Activated naive CD8-positive, alpha-beta T cell treated with anti-CD3 and anti-CD28 coated beads for 36 hours (primary cell): ENCODE data around the gene LDLRAD4. TPM values are rescaled to one million over a fixed set of nuclear protein-coding genes. Genes with fewer than 3 reads are reported as not detected.

Experiments
- DNase-seq: peaks from one replicate; pipeline ENCODE4 v3.0.0; 2021
- H3K27ac Mint-ChIP-seq: one replicate; pipeline ENCODE4 v1.8.0; 2022; ENCODE audit warnings: mild to moderate bottlenecking, moderate library complexity, mixed read lengths
- H3K27me3 Mint-ChIP-seq: one replicate; pipeline ENCODE4 v1.8.0; 2022; ENCODE audit warnings: mild to moderate bottlenecking, mixed read lengths
- H3K36me3 Mint-ChIP-seq: one replicate; pipeline ENCODE4 v1.8.0; 2021; ENCODE audit warnings: mild to moderate bottlenecking, mixed read lengths
- H3K4me1 Mint-ChIP-seq: one replicate; pipeline ENCODE4 v1.8.0; 2021; ENCODE audit warnings: mixed read lengths
- H3K4me3 Mint-ChIP-seq: one replicate; pipeline ENCODE4 v1.8.0; 2022; ENCODE audit warnings: mild to moderate bottlenecking, moderate library complexity, mixed read lengths
- H3K9me3 Mint-ChIP-seq: one replicate; pipeline ENCODE4 v1.8.0; 2022; ENCODE audit warnings: mixed read lengths
- total RNA-seq, 2 experiments: library from RNA; stranded (reverse); gene quantifications; one replicate each; pipeline ENCODE4 v1.2.3, GENCODE V29; 2021

Gene LDLRAD4
- total RNA-seq, 2 experiments from 2014 or later = 27.4 to 27.5 TPM

- Mint-ChIP-seq H3K36me3 (no peaks in the 10 kb centered on the region), H3K4me3 (no peak overlapping the region), H3K27ac (no peak overlapping the region), H3K27me3 (no peaks in the 10 kb centered on the region), H3K4me1 (peaks cover 2% of the 10 kb centered on the region), H3K9me3 (no peaks in the 10 kb centered on the region)
- no peak for DNase-seq
Observed at GRCh38 chr18:13231151-13231550, 12.6 kb downstream of the LDLRAD4 start.

DNA sequence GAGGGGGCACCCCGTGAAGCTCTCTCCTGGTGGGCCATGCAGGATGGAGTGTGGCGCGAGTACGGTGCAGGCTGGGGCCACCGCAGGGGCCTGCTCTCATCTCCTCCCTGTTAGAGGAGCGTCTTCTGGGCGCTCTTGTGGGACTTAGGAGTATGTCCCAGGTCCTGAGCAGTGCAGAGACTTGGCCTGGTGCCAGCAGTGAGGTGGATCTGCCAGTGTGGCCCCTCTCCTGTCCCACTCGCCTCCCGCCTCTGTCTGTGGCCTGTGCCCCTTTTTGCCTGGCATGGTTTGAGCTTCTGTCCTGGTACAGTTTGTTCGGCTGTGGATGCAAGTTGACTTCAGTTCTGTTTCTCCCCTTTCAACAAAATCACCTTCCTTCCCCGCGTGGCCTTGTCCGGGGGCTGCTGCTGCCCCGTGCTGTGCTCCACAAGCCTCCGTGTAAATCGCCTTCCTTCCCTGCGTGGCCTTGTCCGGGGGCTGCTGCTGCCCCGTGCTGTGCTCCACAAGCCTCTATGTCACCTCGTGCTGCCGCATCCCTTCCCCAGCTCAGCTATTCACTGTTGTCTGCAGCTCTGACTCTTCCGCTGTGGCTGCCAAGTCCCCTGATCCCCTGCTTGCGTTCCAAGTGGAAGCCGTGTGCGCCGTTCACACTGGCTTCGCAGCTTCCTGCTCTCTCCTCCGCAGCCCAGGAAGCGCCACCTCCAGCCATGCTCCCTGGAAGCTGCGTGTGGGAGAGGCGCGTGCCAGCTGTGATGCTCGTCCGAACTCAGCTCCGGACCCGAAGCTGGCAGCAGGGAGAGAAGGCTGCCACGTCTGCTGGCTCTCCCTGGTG lies 13.7 kb downstream of the LDLRAD4 start:
- H3K36me3 Mint-ChIP-seq = no peaks in the 10 kb centered on the region
- H3K4me1 Mint-ChIP-seq = peaks cover 2% of the 10 kb centered on the region
- no peak for DNase-seq
- H3K9me3 Mint-ChIP-seq = no peaks in the 10 kb centered on the region
- no peaks in the 10 kb centered on the region for H3K27me3 Mint-ChIP-seq
- no peak overlapping the region for H3K4me3 Mint-ChIP-seq
- H3K27ac Mint-ChIP-seq = no peak overlapping the region

- Mint-ChIP-seq H3K36me3 (no peaks in the 10 kb centered on the region), H3K4me1 (peaks cover 2% of the 10 kb centered on the region), H3K27ac (no peak overlapping the region), H3K9me3 (no peaks in the 10 kb centered on the region), H3K27me3 (no peaks in the 10 kb centered on the region), H3K4me3 (no peak overlapping the region)
- no peak for DNase-seq
Observed at GRCh38 chr18:13232971-13233786, 14.6 kb downstream of the LDLRAD4 start.

- Mint-ChIP-seq H3K36me3 (no peaks in the 10 kb centered on the region), H3K4me1 (peaks cover 5% of the 10 kb centered on the region), H3K4me3 (no peak overlapping the region), H3K27ac (no peak overlapping the region), H3K9me3 (no peaks in the 10 kb centered on the region), H3K27me3 (no peaks in the 10 kb centered on the region)
- no peak for DNase-seq
Observed at GRCh38 chr18:13233787-13234783, 15.5 kb downstream of the LDLRAD4 start.

GRCh38 chr18:13235421-13235831 lies 16.9 kb downstream of the LDLRAD4 start:
- Mint-ChIP-seq H3K4me3 (no peak overlapping the region), H3K27me3 (no peaks in the 10 kb centered on the region), H3K9me3 (no peaks in the 10 kb centered on the region), H3K27ac (no peak overlapping the region), H3K4me1 (peaks cover 5% of the 10 kb centered on the region), H3K36me3 (no peaks in the 10 kb centered on the region)
- DNase-seq = no peak

DNA sequence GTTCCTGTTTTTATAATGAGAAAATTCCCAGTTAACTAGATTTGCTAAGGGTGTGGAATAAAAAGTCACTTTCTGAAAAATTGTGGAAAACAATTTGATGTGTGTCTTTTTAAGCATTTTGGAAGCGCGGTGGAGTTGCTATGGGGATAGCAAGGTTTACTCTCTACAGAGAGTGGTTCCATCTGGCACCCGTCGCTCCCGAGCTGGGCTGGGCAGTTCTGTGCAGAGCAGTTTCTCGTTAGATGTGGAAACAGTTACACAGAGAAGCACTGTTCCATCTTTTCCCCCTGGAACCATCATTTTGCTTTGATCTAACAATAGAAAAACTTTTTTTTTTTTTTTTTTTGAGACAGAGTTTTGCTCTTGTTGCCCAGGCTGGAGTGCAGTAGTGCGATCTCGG lies 17.4 kb downstream of the LDLRAD4 start:
- Mint-ChIP-seq H3K4me3 (no peak overlapping the region), H3K27ac (no peak overlapping the region), H3K4me1 (peaks cover 5% of the 10 kb centered on the region), H3K36me3 (no peaks in the 10 kb centered on the region), H3K9me3 (no peaks in the 10 kb centered on the region), H3K27me3 (no peaks in the 10 kb centered on the region)
- no peak for DNase-seq

- no peak overlapping the region for H3K4me3 Mint-ChIP-seq
- H3K9me3 Mint-ChIP-seq = no peaks in the 10 kb centered on the region
- H3K27ac Mint-ChIP-seq = no peak overlapping the region
- H3K4me1 Mint-ChIP-seq = peaks cover 5% of the 10 kb centered on the region
- DNase-seq = no peak
- H3K27me3 Mint-ChIP-seq = no peaks in the 10 kb centered on the region
- H3K36me3 Mint-ChIP-seq = no peaks in the 10 kb centered on the region
Observed at GRCh38 chr18:13236411-13236810, 17.9 kb downstream of the LDLRAD4 start.

DNA sequence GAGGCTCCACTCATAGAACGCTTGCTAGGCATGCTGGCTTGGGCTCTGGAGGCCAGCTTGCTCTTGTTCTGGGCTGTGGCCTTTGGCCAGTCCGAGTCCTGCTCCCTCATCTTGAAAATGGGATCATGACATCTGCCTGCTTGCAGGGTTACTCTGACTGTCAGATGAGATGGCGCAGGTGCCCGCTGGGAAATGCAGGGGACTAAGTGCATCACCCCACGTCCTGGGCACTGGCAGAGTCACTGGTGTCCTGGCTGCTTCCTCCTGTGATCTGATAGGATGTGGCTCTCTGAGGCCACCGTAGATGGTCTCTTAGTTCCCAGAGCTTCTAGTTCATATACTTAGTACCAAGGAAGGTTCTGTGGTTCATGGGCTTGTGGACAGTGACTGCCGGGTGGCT lies 18.5 kb downstream of the LDLRAD4 start:
- Mint-ChIP-seq H3K27ac (no peak overlapping the region), H3K9me3 (no peaks in the 10 kb centered on the region), H3K4me3 (no peak overlapping the region), H3K4me1 (peaks cover 5% of the 10 kb centered on the region), H3K27me3 (no peaks in the 10 kb centered on the region), H3K36me3 (no peaks in the 10 kb centered on the region)
- DNase-seq = no peak

DNA sequence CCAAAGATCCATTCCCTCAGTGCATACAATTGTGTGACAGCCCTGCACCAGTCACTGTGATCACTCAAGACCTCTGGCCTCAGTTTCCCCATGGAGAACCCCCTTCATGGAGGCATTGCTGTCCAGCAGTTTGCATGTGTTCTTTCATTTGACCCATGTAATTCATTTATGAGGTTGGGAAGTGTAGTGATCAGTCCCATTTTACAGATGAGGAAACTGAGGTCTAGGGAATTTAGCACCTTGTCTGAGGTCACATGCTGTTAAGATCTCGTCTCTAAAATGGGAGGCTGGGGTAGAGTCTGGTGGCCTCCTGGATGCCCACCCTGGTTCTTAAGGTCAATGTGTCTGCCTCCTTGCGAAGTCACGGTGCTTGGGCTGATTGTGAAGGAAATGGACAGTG lies 19.1 kb downstream of the LDLRAD4 start:
- Mint-ChIP-seq H3K4me1 (peaks cover 5% of the 10 kb centered on the region), H3K4me3 (no peak overlapping the region), H3K36me3 (no peaks in the 10 kb centered on the region), H3K27ac (no peak overlapping the region), H3K27me3 (no peaks in the 10 kb centered on the region), H3K9me3 (no peaks in the 10 kb centered on the region)
- no peak for DNase-seq

- DNase-seq = no peak
- H3K4me1 Mint-ChIP-seq = peaks cover 5% of the 10 kb centered on the region
- H3K4me3 Mint-ChIP-seq = no peak overlapping the region
- no peak overlapping the region for H3K27ac Mint-ChIP-seq
- peaks cover 3% of the 10 kb centered on the region for H3K36me3 Mint-ChIP-seq
- no peaks in the 10 kb centered on the region for H3K9me3 Mint-ChIP-seq
- no peaks in the 10 kb centered on the region for H3K27me3 Mint-ChIP-seq
Observed at GRCh38 chr18:13239171-13239956, 20.8 kb downstream of the LDLRAD4 start.

GRCh38 chr18:13240060-13240725 lies 21.6 kb downstream of the LDLRAD4 start:
- Mint-ChIP-seq H3K4me3 (no peak overlapping the region), H3K27me3 (no peaks in the 10 kb centered on the region), H3K9me3 (no peaks in the 10 kb centered on the region), H3K36me3 (peaks cover 3% of the 10 kb centered on the region), H3K4me1 (peaks cover 5% of the 10 kb centered on the region), H3K27ac (no peak overlapping the region)
- no peak for DNase-seq

GRCh38 chr18:13241083-13241892 lies 22.7 kb downstream of the LDLRAD4 start:
- H3K27me3 Mint-ChIP-seq = no peaks in the 10 kb centered on the region
- H3K36me3 Mint-ChIP-seq = peaks cover 3% of the 10 kb centered on the region
- H3K27ac Mint-ChIP-seq = no peak overlapping the region
- H3K9me3 Mint-ChIP-seq = no peaks in the 10 kb centered on the region
- H3K4me1 Mint-ChIP-seq = peaks cover 3% of the 10 kb centered on the region
- no peak for DNase-seq
- H3K4me3 Mint-ChIP-seq = no peak overlapping the region

GRCh38 chr18:13241893-13242175 lies 23.3 kb downstream of the LDLRAD4 start:
- Mint-ChIP-seq H3K4me1 (peaks cover 3% of the 10 kb centered on the region), H3K4me3 (no peak overlapping the region), H3K9me3 (no peaks in the 10 kb centered on the region), H3K27ac (no peak overlapping the region), H3K27me3 (no peaks in the 10 kb centered on the region), H3K36me3 (peaks cover 3% of the 10 kb centered on the region)
- DNase-seq = no peak
